Activated T-helper 1 cell treated with Interleukin-2 at 50 U/mL for 16 hours (primary cell): ENCODE results near the gene MGMT.

Source experiments
- DNase-seq: peaks from one replicate; pipeline ENCODE4 v3.0.0-alpha.2; 2020; ENCODE audit warnings: low read depth

MGMT gene

DNA sequence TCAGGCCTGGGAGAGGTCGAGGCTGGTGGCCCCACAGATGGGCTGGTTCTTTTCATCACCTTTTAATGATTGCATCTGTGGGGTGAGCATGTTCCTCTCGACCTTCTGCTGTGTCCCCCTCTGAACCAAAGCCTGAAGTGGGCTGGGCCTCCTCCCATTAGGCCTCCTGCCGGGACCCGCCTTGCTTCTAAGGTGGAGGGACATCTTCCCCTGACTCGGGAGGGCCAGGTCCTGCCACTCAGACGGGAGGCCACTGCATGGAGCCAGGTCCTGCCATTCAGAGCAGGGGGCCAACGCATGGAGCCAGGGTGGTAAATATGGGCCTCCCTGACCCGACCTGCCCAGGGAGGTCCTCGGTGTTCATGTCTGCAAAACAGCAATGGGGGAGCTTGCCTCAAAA lies 308.6 kb downstream of the MGMT start:
- no peak for DNase-seq

DNA sequence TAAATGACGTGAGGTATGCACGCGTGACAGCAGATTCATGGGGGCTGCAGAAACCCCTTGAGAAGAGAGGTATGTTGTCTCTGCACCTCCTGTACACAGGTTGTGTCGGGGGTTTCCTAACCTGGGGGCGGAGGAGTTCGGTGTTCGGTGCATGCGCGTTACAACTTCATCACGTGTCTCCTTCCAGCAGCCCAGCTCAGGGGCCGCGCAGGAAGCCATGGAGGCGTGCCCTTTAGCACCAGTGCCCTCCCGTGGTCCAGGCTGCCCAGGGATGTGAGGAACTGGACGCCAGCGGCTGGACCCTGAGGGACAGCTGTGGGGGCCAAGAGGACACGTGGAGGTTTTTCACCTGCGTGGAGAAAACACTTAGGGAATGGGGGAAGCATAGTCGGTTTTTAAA lies 310.6 kb downstream of the MGMT start:
- no peak for DNase-seq

DNA sequence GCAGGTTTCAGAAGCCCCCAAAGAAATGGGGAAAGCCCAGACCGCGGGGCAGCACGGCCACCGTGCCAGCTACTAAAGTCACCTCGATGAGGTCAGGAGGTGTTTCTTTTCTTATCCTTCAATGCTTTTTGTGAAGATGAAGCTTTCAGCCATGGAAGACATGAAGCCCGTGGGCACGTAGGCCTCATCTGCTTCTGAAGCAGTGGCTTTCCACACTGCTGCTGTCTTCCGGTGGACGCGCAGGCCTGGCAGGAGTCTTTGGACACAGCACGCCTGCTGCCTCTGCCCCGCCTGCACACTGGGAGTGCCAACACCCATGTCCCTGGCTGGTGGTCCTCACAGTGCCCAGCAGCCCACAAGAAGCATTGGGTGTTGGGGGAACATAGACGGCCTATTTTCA lies 311.5 kb downstream of the MGMT start:
- no peak for DNase-seq

DNA sequence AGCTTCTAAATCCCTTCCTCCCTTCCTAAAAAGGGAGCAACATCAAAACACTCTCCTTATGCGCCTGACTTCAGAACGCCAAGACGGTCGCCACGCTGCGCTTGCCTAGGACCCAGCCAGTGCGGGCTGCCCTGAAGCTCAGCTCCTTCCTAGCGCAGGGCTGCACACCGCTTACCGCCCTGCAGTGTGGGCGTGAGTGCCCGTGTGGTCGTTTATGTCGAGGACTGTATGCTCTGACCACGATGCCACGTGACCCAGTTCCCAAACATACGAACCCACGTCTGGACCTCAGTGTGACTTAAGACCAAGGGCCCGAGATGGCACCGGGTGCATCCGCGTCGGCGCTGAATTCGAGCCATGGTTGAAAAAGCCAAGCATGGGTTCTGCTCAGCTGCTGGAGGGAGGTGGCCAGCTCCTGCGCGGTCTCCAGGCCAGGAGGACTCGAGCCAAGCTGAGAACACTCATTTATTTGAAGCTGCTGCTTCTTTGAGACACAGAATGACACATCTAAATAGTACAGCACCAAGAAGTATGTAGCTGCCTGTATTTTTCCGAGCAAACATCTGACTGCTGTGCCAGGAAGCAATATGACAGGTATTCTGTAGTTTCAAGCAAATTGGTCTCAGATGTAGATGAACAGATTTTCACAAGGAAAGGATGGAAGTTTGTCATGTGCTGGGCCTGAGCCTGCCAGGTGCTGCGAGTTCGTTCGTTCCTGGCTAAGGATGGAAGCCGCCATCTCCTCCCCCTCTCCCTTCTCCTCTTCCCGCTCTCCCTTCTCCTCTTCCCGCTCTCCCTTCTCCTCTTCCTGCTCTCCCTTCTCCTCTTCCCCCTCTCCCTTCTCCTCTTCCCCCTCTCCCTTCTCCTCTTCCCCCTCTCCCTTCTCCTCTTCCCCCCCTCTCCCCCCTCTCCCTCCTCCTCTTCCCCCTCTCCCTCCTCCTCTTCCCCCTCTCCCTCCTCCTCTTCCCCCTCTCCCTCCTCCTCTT lies 312.4 kb downstream of the MGMT start:
- no peak for DNase-seq

DNA sequence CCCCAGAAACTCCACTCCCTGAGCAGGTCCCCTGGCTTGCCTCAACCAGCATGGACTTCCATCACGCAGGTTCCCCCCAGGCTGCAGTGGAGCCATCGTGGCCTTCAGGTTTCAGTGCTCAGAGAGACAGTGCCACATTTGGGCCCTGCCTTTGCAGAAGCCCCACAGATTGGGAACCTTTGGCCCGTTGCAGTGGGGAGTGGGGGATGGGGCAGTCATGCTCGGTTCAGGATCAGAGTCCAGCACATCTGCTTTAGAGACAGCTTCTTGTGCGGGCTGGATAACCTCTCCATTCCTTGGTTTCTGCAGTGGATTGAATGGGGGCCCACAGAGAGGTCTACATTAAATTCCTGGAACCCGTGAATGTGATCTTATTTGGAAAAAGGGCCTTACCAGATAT lies 313.2 kb downstream of the MGMT start:
- no peak for DNase-seq

DNA sequence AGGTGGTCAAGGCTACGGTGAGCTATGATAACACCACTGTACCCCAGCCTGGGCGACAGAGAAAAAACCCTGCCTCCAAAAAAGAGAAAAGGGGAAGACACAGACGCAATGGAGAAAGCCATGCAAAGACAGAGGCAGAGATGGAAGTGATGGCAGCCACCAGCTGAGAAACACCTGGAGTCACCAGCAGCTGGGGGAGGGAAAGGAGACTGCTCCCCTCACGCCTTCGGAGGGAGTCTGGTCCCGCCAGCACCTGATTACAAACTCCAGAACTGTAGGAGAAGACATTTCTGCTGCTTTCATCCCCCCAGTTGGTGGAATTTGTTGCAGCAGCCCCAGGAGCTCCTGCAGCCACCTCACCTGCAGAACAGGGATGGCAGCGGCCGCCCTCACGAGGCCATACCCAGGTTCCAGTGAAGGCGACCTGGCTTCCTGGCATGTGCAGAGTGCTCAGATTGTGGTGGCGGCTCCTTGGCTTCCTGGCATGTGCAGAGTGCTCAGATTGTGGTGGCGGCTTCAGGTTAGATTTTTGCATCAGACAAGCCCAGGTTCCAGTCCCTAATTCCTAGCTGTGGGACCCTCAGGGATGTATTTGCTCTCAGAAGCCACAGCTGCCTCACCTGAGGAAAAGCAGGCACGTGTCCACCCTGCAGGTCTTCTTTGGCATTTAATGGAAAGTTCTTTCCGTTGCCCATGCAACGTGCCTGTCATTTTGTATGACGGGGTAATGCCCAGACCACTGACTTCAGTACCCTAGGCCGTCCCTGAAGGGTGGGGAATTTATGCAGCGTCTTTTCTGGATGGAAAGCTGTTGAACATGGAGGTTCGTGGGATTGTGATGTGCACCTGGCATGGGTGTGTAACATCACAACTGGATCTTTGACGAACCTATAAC lies 314.1 kb downstream of the MGMT start:
- DNase-seq = no peak

DNA sequence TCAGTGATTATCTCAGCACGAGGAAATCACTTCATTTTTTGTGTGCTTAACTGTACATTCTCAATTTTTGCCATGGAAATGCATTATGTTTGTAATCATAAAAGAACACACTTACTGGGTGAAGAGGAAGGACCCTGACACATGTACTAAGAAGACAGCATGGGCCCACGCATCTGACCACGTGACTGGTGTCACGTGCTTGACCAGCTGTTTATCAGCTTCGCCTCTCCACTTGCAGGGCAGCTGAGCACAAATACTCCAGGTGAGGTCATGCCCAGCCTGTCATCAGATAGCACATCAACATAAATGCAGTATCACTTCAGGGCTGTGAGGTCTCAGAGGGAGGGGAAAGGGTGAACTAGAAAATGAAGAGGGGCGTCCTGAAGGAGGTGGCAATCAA lies 317.2 kb downstream of the MGMT start:
- no peak for DNase-seq

DNA sequence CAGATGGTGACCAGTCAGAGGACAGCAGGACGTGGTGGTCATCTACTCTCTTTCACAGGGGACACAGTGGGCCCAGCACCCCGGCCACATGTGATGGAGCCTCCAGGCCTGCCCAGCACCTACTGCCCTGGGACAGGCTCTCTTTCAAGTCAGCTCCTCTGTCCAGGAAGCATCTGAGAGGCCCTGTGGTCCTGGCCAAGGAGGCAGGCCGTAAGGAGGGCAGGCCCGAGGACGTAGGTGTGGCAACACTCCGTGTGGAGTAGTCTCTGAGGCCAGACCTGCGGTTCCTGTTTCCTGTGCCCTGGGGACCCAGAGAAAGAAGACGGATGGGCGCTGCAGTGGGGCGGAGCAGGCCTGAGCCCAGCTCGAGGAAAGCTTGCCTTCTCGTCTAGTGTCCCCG lies 317.9 kb downstream of the MGMT start:
- DNase-seq = no peak

DNA sequence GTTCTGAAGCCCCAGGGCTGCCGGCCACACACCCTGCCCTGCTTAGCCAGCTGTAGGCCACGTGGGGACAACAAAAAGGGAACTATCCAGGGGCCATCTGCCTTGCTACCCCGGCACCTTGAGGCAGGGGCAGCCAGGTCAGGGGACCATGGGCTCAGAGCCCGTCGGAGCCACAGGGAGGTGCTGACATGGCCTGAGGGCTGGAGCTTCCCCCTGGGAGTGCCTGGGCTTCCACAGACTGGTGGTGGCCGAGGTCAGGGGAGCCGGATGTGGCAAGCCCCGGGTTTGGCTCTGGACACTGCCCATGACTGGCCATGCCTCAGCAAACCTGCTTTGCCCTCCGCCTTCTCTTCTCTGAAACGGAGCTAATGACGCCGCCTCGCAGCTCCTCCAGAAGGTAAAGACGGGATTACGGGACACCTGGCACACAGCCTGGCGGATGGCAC lies 318.5 kb downstream of the MGMT start:
- DNase-seq = no peak

DNA sequence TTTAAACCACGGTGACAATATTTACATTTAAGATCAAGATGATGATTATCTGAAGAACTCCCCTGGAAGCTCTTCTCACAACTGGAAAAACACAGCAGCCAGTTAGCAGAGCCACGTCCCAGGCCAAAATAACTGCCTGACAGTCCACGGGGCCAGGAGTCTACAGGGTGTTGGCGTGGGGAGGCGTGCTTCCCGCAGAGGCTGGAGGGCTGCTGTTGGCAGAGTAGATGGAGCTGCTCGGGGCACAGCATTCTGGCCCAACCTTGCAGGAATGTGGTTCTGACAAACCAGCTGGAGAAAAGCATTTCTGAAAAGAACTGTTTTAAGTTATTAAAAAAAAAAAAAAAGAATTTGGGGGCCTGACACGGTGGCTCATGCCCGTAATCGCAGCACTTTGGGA lies 319.2 kb downstream of the MGMT start:
- DNase-seq = no peak

DNA sequence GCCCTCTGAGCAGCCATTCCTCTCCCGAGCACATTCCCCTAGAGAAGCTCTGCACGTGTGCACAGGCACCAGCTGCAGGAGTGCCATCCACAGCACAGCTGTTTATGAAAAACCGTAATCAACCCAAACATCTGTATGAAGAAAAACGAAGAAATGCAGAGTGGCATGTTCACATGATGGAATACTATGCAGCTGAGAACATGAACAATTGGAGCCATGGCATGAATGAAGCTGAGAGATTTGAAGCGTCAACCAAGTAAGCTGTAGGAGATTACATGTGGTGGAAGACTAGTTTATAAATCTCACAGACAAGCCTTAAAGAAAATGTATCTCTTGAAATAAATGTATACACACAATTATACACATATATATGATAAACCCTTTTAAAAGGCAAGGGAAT lies 320.5 kb downstream of the MGMT start:
- DNase-seq = no peak

DNA sequence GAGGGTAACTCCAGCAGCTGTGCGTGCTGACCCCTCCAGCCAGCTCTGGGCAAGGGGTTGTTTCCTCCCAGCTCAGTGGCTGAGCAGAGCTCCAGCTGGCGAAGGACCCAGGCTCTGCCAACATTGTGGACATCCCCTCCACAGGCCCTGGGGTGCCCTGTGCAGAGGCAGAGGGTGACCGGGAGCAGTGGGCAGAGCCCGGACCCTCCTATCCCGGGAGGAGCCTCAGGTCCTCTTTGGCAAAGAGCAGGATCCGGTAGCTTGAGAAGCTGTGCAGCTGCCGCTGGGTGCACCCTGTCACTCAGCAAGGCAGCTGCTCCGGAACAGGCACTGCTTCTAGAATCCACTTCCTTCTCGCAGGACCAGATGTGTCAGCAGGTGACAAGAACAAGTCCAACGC lies 321.2 kb downstream of the MGMT start:
- DNase-seq = no peak

DNA sequence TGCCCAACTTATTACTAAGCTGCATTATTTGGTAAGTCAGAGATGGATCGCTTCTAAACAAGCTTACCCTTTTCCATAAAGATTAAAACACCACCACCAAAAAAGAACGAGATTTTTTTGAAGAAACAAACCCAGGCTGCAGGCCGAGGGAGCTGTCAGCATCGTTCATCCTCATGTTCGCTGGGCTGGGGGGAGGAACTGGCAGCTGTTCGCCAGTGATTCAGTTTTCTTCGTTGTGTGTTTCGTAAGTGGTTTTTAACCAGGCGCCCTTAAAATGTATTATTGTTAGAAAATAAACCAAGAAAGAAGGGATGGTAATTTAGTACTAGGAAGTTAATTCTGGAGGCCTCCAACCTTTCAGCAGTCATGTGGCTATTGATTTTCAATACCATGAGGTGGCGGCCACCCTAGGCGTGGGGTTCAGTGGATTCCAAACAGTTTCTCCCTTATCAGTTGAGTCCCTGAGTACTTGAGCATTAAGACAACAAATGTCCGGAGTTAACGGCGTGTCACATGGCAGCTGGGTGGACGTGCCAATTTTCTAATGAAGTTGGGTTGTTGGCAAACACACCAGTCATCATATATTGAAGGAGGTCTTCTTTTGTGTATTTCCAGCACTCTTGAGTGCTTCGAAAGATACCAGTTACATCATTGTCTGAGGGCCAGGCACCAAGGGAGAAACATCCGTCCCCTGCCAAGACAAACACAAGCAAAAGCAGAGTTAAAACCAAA lies 323.8 kb downstream of the MGMT start:
- no peak for DNase-seq

DNA sequence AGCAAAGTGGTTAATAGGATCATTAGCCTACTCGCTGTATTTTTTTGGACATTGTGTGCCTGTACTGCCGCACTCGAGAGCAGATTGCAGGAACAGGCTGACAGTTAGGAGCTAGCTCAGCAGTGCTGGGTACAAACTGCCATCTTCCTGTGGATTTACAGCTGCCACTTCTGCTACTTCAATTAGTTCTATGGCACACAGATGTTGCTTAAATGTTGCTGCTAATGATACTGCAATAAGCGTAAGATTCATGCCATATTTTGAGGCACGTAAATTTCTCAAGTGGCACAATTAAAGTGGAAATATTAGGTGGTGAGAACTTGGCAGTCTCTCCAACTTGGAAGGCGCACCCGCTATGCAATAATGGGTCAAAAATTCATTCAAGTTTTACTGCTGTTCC lies 325.1 kb downstream of the MGMT start:
- no peak for DNase-seq

DNA sequence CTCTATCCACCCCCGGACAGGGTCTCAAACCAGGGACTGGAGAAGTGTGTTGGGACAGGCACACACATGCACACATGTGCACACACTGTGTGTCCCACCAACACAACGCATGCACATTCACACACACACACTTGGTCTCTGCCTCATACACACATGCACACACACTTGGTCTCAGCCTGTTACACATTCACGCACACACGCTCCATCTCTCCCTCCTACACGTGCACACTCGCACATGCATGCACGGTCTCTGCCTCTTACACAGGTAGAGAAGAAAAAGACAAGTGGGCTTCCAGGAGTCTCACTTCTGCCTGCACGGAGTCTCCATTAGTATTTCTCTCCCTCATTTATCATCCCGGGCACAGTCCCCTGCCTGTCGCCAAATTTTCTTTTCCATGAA lies 325.8 kb downstream of the MGMT start:
- no peak for DNase-seq

DNA sequence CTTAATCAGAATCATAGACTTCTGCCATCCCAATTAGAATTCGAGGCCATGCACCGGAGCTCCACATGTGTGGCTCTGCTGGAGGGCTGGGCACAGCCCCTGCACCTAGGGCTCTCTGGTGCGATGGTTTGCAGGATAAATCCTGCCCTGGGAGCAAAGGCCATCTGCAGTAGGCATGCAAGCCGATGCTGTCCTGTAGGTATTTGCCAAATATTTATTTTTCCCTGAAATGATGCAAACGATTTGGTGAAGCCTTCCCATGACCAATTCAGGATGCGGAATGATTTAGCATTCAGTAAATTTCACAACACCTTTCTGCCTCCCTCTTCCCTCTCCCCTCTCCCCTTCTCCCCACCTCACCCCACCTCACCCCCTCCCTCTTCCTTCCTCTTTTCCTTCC lies 326.4 kb downstream of the MGMT start:
- DNase-seq = no peak

DNA sequence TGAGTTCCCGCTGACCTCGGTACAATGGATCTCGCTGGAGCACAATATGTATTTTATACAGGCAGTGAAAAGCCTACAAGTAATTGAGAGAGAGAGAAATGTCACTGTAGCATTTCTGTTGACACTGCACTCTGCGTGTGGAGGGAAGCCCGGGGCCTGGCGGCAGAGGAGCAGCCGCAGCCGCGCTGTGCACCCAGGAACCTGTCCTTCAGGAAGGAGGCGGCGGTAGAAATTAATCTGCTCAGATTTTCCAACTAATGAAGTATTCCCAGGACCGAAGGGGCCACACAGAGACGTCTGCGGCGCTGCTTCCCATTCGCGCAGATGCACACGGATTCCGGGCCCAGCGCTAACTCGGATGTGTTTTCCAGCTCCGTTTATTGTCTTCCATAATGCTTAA lies 327.0 kb downstream of the MGMT start:
- DNase-seq = no peak

DNA sequence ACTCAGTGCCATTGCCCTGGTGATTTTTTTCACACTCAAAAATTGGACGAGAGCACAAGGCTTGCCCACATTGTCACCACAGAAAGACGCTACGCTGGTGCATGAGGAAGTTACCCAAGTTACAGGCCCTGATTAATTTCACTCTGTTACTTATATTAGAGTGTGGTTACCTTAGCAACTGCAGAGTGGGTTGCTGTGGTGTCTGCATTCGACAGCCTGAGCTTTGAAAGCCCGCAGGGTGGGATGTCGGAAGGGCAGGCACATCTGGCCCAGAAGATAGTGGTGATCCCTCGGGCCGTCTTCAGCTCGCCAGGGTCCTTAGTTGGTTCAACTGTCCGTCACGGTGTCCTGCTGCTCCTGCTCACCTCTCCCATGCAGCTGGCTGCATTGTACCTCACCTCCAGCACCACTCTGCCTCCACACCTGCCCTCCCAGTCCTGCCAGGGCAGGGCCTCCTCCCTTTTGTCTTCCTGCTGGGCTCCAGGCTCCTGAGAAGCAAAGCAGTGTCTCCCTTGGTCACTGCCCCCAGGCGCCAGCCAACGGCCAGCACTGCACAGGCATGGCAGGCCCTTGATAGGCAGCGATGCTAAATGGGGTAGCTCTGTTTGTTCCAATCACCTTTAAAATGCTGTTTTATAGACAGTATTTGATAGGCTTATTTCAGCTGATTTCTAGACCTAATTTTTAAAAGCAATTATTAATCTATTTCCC lies 329.8 kb downstream of the MGMT start:
- no peak for DNase-seq

DNA sequence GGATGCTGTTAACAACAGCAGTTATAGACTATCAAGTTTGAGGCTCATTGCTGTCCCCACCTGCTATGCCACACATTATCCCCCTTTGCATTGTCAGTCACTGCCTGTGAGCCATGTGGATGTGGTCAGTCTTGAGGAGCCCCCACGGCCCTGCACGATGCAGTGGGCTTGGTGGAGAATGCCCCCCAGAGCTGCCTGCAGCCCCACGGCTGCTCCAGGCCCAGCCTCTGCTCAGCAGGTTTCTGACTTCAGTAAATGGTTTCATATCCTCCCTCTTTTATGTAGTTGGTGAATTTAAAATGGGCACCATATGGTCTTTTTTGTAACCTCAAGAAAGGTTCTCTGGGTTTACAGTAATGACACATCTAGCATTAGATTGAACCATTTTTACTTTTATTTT lies 332.9 kb downstream of the MGMT start:
- no peak for DNase-seq

DNA sequence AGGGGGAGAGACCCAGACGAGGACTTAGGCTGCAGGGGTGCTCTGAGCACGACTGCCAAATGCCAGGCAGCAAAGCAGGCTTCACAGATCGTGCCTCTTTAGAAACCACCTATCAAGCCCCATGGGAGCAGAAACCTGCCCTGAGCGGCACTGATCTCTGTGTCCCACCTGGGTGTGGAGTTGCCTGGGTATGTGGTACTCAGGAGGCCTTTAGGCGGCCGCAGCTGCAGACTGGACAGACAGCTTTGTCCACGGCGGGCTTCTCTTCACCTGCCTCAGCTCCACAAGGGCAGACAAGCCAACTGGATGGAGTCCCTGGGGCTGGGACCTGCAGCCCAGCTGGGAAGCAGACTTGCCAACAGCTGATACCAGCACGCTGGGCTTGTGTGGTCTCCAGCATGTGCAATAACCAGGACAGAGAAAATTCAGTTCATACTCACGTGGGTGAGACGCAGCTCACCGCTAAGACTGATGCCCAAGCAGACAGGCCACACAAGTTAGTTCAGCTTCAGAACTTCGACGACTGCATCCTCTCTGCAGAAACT lies 333.8 kb downstream of the MGMT start:
- no peak for DNase-seq

DNA sequence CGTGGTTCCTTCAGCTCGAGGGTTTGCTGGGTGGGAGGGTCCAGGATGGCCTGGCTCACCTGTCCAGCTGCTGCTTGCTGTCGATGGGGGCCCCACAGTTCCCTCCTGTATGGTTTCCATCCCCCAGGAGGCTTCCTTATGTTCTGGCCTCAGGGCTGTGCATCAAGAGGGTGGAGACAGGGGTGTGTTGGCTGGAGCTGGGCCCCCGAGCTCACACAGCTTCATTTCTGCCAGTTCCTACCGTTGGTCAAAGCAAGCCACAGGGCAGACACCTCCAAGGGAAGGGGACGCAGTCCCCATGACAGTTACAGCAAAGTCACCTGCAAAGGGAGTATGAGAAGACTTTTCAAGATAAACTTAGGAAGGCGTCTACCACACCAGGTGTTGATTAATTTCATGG lies 340.2 kb downstream of the MGMT start:
- DNase-seq = no peak
